H1 (cell line): ENCODE results near the gene DYNLT2. TPM values are rescaled to one million over a fixed set of nuclear protein-coding genes. Genes with fewer than 3 reads are reported as not detected.

Experiments used
- JUND ChIP-seq: IDR thresholded peaks from 2 replicates; pipeline ENCODE4 v1.6.1; 2011; ENCODE audit warnings: mild to moderate bottlenecking, improper control_type of control experiment, low read length
- KDM4A ChIP-seq: IDR thresholded peaks from one replicate; pipeline ENCODE4 v1.7.1; 2012; ENCODE audit warnings: low read depth, mild to moderate bottlenecking, moderate library complexity, low read length, inconsistent platforms; ENCODE audit not compliant: severe bottlenecking
- RAD21 ChIP-seq, 2 experiments: IDR thresholded peaks in 1 of 2; conservative IDR thresholded peaks in 1 of 2; 2 replicates each; pipeline ENCODE4 v1.6.1; 2011; ENCODE audit warnings: low read depth in 2 of 2, low read length in 2 of 2, improper control_type of control experiment in 1 of 2, inconsistent platforms in 1 of 2, mild to moderate bottlenecking in 1 of 2, moderate library complexity in 1 of 2
- RNF2 ChIP-seq: fragments of 200-900, 300-1000 bp; sonication (generic); IDR thresholded peaks from 2 replicates; pipeline ENCODE4 v1.7.1; 2016; ENCODE audit warnings: borderline replicate concordance, low read depth, mild to moderate bottlenecking, antibody characterized with exemption, low read length; ENCODE audit not compliant: poor library complexity, severe bottlenecking; ENCODE audit errors: missing control alignments
- SIN3A ChIP-seq, 2 experiments: IDR thresholded peaks in 1 of 2; conservative IDR thresholded peaks in 1 of 2; 2 replicates each; pipeline ENCODE4 v1.6.1; 2011 to 2012; ENCODE audit warnings: low read length in 2 of 2, improper control_type of control experiment in 1 of 2, low read depth in 1 of 2, mild to moderate bottlenecking in 1 of 2
- SP4 ChIP-seq: IDR thresholded peaks from 2 replicates; pipeline ENCODE4 v1.6.1; 2012; ENCODE audit warnings: low read length, inconsistent platforms
- polyA plus RNA-seq, 7 experiments: library from polyadenylated mRNA; depleted of rRNA in 3 of 7; stranded (reverse) in 5 of 7; unstranded in 2 of 7; fragments of >200 nt in 5 of 7; fragments of 200-250 nt in 2 of 7; gene quantifications; 1 replicate in 5 of 7; 2 replicates in 1 of 7; 4 replicates in 1 of 7; pipeline versions ENCODE4 v1.2.1 to v1.2.3, GENCODE V29; 2011 to 2013; ENCODE audit warnings: missing spikeins in 2 of 7, mixed read lengths in 2 of 7
- total RNA-seq: library from RNA; stranded (reverse); fragmentation: NEBNext Ultra II Directional; extraction: Animal tissue kit (Norgen Biotek cat#: 25700); gene quantifications from 2 replicates; pipeline ENCODE4 v1.2.1, GENCODE V29; 2021
- TF ChIP-seq, protein P1 (sequence below), 3 experiments: IDR thresholded peaks; 1 replicate in 2 of 3; 2 replicates in 1 of 3; pipeline versions ENCODE4 v1.5.1 to v1.6.1; 2011; ENCODE audit warnings: low read length in 3 of 3, mild to moderate bottlenecking in 3 of 3, inconsistent platforms in 2 of 3, low read depth in 1 of 3, moderate library complexity in 1 of 3; ENCODE audit not compliant: insufficient read depth in 1 of 3; ENCODE audit errors: control extremely low read depth in 1 of 3

Gene DYNLT2
- total and polyA plus RNA-seq, 2 of the 8 experiments (the other 6 are each of a cell fraction or from before 2014, with no cell fraction given): 0.48 to 1.8 TPM

DNA sequence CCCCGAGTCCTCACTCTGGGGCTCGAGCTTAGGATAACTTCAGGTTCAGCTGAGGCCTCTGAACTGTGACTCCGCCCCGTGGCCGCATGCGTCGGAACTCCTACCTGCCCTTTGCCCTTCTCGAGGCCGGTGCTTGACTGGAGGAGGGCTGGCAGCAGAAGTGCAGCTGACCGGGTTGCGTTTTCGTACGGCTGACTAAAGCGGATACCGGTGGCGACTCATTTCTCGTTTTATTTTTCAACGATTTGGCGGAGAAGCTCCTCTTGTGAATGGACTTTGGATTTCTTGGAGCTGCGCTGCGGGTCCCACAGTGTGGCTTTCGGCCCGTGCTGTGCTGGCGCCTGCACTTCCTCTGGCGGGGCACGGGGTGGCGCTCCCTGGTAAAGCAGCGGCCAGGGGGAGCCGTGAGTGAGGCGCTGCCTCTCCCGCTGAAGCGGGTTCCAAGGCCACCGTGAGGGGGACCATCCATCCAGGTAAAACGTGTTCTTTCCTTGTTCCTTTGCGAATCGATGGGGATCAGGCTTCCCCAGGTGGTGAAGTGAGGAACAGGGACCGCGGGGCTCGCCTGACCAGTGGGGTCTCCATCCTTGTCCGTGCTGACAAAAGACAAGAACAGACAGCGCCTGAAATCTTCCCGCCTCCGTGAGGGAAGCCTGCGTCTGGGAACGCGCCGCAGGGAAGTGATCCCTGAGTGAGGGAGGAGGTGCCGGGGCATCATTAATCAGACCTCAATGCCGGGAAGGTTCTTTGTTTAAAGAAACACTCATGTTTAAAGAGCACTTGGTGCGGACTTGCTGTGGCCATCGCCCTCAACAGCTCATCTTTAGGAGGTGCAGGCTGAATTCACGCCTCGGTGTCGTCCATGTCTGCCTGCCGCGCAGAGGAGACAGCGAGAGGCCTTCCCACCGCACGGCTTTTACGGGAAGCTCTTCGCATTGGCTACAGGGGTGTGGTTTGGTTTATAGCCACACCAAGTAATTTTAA is 38.9 kb upstream of the DYNLT2 start (continued):
- TF ChIP-seq SIN3A (conservative IDR thresholded peaks at IDR 0.05 in 1 of 2, IDR thresholded peaks at IDR 0.05 in 1 of 2; ENCODE audit: low read depth in 1 of 2, low read length in 2 of 2) (no peak), JUND (no peak), RAD21 (IDR thresholded peaks at IDR 0.05 in 1 of 2, conservative IDR thresholded peaks at IDR 0.05 in 1 of 2; ENCODE audit: low read depth in 2 of 2, low read length in 2 of 2) (peak; percentile 95 to 96), SP4 (no peak), KDM4A (peak; percentile 79), RNF2 (no peak)
- TF ChIP-seq, protein P1, sequence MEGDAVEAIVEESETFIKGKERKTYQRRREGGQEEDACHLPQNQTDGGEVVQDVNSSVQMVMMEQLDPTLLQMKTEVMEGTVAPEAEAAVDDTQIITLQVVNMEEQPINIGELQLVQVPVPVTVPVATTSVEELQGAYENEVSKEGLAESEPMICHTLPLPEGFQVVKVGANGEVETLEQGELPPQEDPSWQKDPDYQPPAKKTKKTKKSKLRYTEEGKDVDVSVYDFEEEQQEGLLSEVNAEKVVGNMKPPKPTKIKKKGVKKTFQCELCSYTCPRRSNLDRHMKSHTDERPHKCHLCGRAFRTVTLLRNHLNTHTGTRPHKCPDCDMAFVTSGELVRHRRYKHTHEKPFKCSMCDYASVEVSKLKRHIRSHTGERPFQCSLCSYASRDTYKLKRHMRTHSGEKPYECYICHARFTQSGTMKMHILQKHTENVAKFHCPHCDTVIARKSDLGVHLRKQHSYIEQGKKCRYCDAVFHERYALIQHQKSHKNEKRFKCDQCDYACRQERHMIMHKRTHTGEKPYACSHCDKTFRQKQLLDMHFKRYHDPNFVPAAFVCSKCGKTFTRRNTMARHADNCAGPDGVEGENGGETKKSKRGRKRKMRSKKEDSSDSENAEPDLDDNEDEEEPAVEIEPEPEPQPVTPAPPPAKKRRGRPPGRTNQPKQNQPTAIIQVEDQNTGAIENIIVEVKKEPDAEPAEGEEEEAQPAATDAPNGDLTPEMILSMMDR (IDR thresholded peaks at IDR 0.05; ENCODE audit: control extremely low read depth in 1 of 3, insufficient read depth in 1 of 3, low read depth in 1 of 3, low read length in 3 of 3): peak; percentile 91 to 98 (median 96)
